K562 (cell line): ENCODE data around the gene LENG8. TPM values are rescaled to one million over a fixed set of nuclear protein-coding genes. Genes with fewer than 3 reads are reported as not detected.

Source experiments
- BDP1 ChIP-seq: IDR thresholded peaks from 3 replicates; pipeline ENCODE4 v1.6.1; 2011; ENCODE audit not compliant: insufficient read length, insufficient read depth
- MYBL2 ChIP-seq, 2 experiments: fragments of 450-650 bp in 1 of 2; sonication (generic) in 1 of 2; formaldehyde crosslinking in 1 of 2; IDR thresholded peaks; 2 replicates each; pipeline versions ENCODE4 v1.6.1 to v1.8.1; 2017 to 2022; ENCODE audit warnings: borderline replicate concordance in 1 of 2, inconsistent platforms in 1 of 2, low read depth in 1 of 2, mild to moderate bottlenecking in 1 of 2, missing genetic modification reagents in 1 of 2, moderate library complexity in 1 of 2
- RFX7 ChIP-seq: fragments of 250-450 bp; sonication (Bioruptor Pico); IDR thresholded peaks from 2 replicates; pipeline ENCODE4 v1.5.1; 2021; ENCODE audit warnings: mild to moderate bottlenecking
- SIN3A ChIP-seq, 2 experiments: fragments of 150-350 bp in 1 of 2; IDR thresholded peaks; 2 replicates each; pipeline ENCODE4 v1.6.1; 2011 to 2016; ENCODE audit warnings: borderline replicate concordance in 2 of 2, low read depth in 2 of 2, low read length in 2 of 2, mild to moderate bottlenecking in 2 of 2, moderate library complexity in 2 of 2; ENCODE audit not compliant: control insufficient read depth in 1 of 2
- SMAD2 ChIP-seq: fragments of 150-350 bp; IDR thresholded peaks from 2 replicates; pipeline ENCODE4 v1.6.1; 2014; ENCODE audit warnings: low read depth, mild to moderate bottlenecking, low read length
- SREBF1 ChIP-seq: fragments of 150-350 bp; IDR thresholded peaks from 2 replicates; pipeline ENCODE4 v1.6.1; 2014; ENCODE audit warnings: antibody characterized with exemption, low read depth, low read length, borderline replicate concordance
- TBL1XR1 ChIP-seq, 2 experiments: IDR thresholded peaks; 2 replicates each; pipeline ENCODE4 v1.6.1; 2012; ENCODE audit warnings: improper control_type of control experiment in 2 of 2, low read length in 2 of 2, mild to moderate bottlenecking in 1 of 2
- ZKSCAN3 ChIP-seq: fragments of 250-450 bp; sonication (Bioruptor Pico); IDR thresholded peaks from 2 replicates; pipeline ENCODE4 v1.4.0; 2020
- ZNF311 ChIP-seq: fragments of 250-450 bp; sonication (Bioruptor Pico); IDR thresholded peaks from 2 replicates; pipeline ENCODE4 v1.4.0; 2020; ENCODE audit warnings: mild to moderate bottlenecking, moderate library complexity
- ZNF408 ChIP-seq: fragments of 250-450 bp; sonication (Bioruptor Pico); IDR thresholded peaks from 2 replicates; pipeline ENCODE4 v1.4.0; 2020; ENCODE audit warnings: low read depth, mild to moderate bottlenecking, moderate library complexity
- ZNF780A ChIP-seq: fragments of 250-450 bp; sonication (Bioruptor Pico); IDR thresholded peaks from 2 replicates; pipeline ENCODE4 v1.5.0; 2021; ENCODE audit warnings: mild to moderate bottlenecking
- polyA plus RNA-seq, 8 experiments: library from polyadenylated mRNA; depleted of rRNA in 4 of 8; stranded (reverse) in 5 of 8; unstranded in 3 of 8; fragments of >200 nt; fragmentation: Nextera tagmentation in 2 of 8; fragmentation: Illumina TruSeq in 1 of 8; extraction: Ambion mirVana in 2 of 8; extraction: Trizol in 1 of 8; gene quantifications; 2 replicates each; pipeline versions ENCODE4 v1.2.1 to v1.2.3, GENCODE V29; 2011 to 2014; ENCODE audit warnings: inconsistent platforms in 1 of 8, missing spikeins in 1 of 8
- total RNA-seq, 7 experiments: library from RNA; depleted of rRNA in 6 of 7; stranded (reverse); fragments of >200 nt in 6 of 7; fragmentation: Illumina TruSeq in 2 of 7; extraction: Trizol in 2 of 7; gene quantifications; 2 replicates each; pipeline versions ENCODE4 v1.2.1 to v1.2.3, GENCODE V29; 2011 to 2021; ENCODE audit warnings: low replicate concordance in 1 of 7
- TF ChIP-seq, protein P1 (sequence below): sonication (generic); formaldehyde crosslinking; IDR thresholded peaks from 2 replicates; pipeline ENCODE4 v1.8.0; 2022; ENCODE audit warnings: mild to moderate bottlenecking, missing genetic modification reagents
- TF ChIP-seq, protein P2 (sequence below): sonication (generic); formaldehyde crosslinking; IDR thresholded peaks from 2 replicates; pipeline ENCODE4 v1.9.0; 2022; ENCODE audit warnings: mild to moderate bottlenecking, missing genetic modification reagents
- TF ChIP-seq, protein P3 (sequence below): fragments of 450-650 bp; formaldehyde crosslinking; IDR thresholded peaks from 2 replicates; pipeline ENCODE4 v1.4.0; 2020; ENCODE audit warnings: mild to moderate bottlenecking, mixed read lengths
- TF ChIP-seq, protein P4 (sequence below): fragments of 250-450 bp; sonication (Bioruptor Pico); IDR thresholded peaks from 2 replicates; pipeline ENCODE4 v1.8.0; 2022; ENCODE audit warnings: moderate library complexity, mild to moderate bottlenecking, inconsistent platforms
- TF ChIP-seq, protein P5 (sequence below): sonication (generic); formaldehyde crosslinking; IDR thresholded peaks from 2 replicates; pipeline ENCODE4 v1.8.0; 2022; ENCODE audit warnings: missing genetic modification reagents, mild to moderate bottlenecking, moderate library complexity, borderline replicate concordance

LENG8 gene
- total and polyA plus RNA-seq, 9 of the 15 experiments (the other 6 are each of a cell fraction or from before 2014, with no cell fraction given): 0.74 to 146 (median 28.1) TPM

DNA sequence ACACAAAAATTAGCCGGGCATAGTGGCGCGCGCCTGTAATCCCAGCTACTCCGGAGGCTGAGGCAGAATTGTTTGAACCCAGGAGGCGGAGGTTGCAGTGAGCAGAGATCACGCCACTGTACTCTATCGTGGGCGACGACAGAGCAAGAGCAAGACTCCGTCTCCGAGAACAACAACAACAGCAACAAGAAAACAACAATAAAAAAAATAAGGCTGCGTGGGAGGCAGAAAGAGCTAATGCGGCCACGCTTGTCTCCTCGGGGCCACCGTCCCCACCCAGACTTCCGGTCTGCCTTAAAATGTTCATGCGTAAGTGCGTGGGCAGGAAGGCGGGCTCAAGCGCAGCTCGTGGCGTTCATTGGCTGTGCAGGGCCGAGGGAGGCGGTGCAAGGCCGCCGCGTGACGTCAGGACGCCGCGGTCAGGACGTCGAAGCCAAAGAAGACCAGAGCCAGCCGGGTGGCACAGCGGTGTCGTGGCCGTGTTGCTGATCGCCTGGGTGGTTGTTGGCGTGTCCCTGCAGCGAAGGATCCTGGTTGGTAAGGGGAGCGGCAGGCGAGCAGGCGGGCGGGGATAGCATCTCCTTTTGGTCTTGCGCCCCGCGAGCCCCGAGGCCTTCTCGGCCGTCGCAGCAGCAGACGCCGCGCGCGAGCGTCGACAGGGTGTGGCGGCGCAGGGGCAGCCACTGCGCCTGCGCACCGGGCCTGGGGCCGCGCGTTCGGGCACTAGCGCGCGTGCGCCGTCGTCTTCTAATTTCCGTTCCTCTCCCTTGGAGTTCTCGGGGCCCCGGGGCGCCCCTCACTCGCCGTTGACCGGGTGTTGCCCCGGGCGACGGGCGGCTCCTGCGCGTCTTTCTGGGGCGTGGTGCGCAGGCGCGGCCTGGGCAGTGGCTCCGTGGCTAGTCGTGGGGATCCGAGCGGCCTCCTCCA lies at the start of gene LENG8 (continued):
- TF ChIP-seq, protein P1, sequence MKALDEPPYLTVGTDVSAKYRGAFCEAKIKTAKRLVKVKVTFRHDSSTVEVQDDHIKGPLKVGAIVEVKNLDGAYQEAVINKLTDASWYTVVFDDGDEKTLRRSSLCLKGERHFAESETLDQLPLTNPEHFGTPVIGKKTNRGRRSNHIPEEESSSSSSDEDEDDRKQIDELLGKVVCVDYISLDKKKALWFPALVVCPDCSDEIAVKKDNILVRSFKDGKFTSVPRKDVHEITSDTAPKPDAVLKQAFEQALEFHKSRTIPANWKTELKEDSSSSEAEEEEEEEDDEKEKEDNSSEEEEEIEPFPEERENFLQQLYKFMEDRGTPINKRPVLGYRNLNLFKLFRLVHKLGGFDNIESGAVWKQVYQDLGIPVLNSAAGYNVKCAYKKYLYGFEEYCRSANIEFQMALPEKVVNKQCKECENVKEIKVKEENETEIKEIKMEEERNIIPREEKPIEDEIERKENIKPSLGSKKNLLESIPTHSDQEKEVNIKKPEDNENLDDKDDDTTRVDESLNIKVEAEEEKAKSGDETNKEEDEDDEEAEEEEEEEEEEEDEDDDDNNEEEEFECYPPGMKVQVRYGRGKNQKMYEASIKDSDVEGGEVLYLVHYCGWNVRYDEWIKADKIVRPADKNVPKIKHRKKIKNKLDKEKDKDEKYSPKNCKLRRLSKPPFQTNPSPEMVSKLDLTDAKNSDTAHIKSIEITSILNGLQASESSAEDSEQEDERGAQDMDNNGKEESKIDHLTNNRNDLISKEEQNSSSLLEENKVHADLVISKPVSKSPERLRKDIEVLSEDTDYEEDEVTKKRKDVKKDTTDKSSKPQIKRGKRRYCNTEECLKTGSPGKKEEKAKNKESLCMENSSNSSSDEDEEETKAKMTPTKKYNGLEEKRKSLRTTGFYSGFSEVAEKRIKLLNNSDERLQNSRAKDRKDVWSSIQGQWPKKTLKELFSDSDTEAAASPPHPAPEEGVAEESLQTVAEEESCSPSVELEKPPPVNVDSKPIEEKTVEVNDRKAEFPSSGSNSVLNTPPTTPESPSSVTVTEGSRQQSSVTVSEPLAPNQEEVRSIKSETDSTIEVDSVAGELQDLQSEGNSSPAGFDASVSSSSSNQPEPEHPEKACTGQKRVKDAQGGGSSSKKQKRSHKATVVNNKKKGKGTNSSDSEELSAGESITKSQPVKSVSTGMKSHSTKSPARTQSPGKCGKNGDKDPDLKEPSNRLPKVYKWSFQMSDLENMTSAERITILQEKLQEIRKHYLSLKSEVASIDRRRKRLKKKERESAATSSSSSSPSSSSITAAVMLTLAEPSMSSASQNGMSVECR (CRISPR knock-in tag): peak; percentile 81
- TF ChIP-seq SREBF1: no peak
- no peak for TF ChIP-seq RFX7 (CRISPR knock-in tag)
- TF ChIP-seq ZNF311 (CRISPR knock-in tag): no peak
- TF ChIP-seq SIN3A (IDR thresholded peaks at IDR 0.05; ENCODE audit: borderline replicate concordance in 2 of 2, control insufficient read depth in 1 of 2, low read depth in 2 of 2, low read length in 2 of 2): peak in 1 of 2 experiments; percentile 47; a peak in 2 of 4 replicates
- TF ChIP-seq BDP1: no peak
- TF ChIP-seq, protein P2, sequence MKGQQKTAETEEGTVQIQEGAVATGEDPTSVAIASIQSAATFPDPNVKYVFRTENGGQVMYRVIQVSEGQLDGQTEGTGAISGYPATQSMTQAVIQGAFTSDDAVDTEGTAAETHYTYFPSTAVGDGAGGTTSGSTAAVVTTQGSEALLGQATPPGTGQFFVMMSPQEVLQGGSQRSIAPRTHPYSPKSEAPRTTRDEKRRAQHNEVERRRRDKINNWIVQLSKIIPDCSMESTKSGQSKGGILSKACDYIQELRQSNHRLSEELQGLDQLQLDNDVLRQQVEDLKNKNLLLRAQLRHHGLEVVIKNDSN (CRISPR knock-in tag): peak; percentile 79
- no peak for TF ChIP-seq SMAD2
- TF ChIP-seq ZKSCAN3 (CRISPR knock-in tag): no peak
- TF ChIP-seq, protein P3, sequence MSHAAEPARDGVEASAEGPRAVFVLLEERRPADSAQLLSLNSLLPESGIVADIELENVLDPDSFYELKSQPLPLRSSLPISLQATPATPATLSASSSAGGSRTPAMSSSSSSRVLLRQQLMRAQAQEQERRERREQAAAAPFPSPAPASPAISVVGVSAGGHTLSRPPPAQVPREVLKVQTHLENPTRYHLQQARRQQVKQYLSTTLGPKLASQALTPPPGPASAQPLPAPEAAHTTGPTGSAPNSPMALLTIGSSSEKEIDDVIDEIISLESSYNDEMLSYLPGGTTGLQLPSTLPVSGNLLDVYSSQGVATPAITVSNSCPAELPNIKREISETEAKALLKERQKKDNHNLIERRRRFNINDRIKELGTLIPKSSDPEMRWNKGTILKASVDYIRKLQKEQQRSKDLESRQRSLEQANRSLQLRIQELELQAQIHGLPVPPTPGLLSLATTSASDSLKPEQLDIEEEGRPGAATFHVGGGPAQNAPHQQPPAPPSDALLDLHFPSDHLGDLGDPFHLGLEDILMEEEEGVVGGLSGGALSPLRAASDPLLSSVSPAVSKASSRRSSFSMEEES: no peak
- TF ChIP-seq ZNF408 (CRISPR knock-in tag): no peak
- TF ChIP-seq, protein P4, sequence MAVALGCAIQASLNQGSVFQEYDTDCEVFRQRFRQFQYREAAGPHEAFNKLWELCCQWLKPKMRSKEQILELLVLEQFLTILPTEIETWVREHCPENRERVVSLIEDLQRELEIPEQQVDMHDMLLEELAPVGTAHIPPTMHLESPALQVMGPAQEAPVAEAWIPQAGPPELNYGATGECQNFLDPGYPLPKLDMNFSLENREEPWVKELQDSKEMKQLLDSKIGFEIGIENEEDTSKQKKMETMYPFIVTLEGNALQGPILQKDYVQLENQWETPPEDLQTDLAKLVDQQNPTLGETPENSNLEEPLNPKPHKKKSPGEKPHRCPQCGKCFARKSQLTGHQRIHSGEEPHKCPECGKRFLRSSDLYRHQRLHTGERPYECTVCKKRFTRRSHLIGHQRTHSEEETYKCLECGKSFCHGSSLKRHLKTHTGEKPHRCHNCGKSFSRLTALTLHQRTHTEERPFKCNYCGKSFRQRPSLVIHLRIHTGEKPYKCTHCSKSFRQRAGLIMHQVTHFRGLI (CRISPR knock-in tag): no peak
- no peak for TF ChIP-seq ZNF780A (CRISPR knock-in tag)
- peak in 1 of 2 experiments; percentile 68; a peak in 2 of 4 replicates for TF ChIP-seq TBL1XR1 (IDR thresholded peaks at IDR 0.05; ENCODE audit: low read length in 2 of 2)
- TF ChIP-seq, protein P5, sequence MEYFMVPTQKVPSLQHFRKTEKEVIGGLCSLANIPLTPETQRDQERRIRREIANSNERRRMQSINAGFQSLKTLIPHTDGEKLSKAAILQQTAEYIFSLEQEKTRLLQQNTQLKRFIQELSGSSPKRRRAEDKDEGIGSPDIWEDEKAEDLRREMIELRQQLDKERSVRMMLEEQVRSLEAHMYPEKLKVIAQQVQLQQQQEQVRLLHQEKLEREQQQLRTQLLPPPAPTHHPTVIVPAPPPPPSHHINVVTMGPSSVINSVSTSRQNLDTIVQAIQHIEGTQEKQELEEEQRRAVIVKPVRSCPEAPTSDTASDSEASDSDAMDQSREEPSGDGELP (CRISPR knock-in tag): peak; percentile 71; the same call in 1 of the 2 replicates
- TF ChIP-seq MYBL2 (IDR thresholded peaks at IDR 0.05; ENCODE audit: low read depth): no peak
- TF ChIP-seq MYBL2 (CRISPR knock-in tag; IDR thresholded peaks at IDR 0.05; ENCODE audit: borderline replicate concordance): no peak
